H1 (cell line): ENCODE measurements around the gene ZC3H18. TPM values are rescaled to one million over a fixed set of nuclear protein-coding genes. Genes with fewer than 3 reads are reported as not detected.

Experiments used
- CTCF ChIA-PET: fragments of 300-600 bp; sonication (Branson Sonifier 250); formaldehyde crosslinking; loops from one replicate; lab custom pipeline; 2021; ENCODE audit not compliant: partially characterized antibody; lab: Charles Lee
- POLR2A ChIA-PET: fragments of 300-600 bp; sonication (Branson Sonifier 250); formaldehyde crosslinking; loops from one replicate; lab custom pipeline; 2021; ENCODE audit warnings: inconsistent platforms; ENCODE audit not compliant: partially characterized antibody; lab: Charles Lee
- DNase-seq, 2 experiments: peaks; one replicate each; pipeline versions ENCODE4 v3.0.0 to v3.0.0-alpha.2; 2010 to 2022; ENCODE audit warnings: low spot score in 2 of 2, low read depth in 1 of 2, mixed read lengths in 1 of 2
- FAIRE-seq: peaks from 2 replicates; lab custom pipeline; 2011; peaks lifted over from hg19 to GRCh38; lab: Jason Lieb, UNC
- H2AFZ ChIP-seq: 2 replicates; pipeline ENCODE4 v1.8.1; 2012; ENCODE audit warnings: low read length, inconsistent platforms
- H2AK5ac ChIP-seq: 2 replicates; pipeline ENCODE4 v1.6.1; 2013; ENCODE audit warnings: low read depth, low read length
- H2BK120ac ChIP-seq: replicated peaks from 2 replicates; pipeline ENCODE3; 2013; ENCODE audit warnings: low read depth, low read length, inconsistent platforms
- H2BK12ac ChIP-seq: 2 replicates; pipeline ENCODE4 v1.6.1; 2013; ENCODE audit warnings: low read depth, low read length
- H2BK15ac ChIP-seq: 2 replicates; pipeline ENCODE4 v1.6.1; 2013; ENCODE audit warnings: low read length
- H2BK20ac ChIP-seq: 2 replicates; pipeline ENCODE4 v1.6.1; 2013; ENCODE audit warnings: low read length
- H2BK5ac ChIP-seq: 2 replicates; pipeline ENCODE4 v1.6.1; 2013; ENCODE audit warnings: low read depth, low read length
- H3K14ac ChIP-seq: 2 replicates; pipeline ENCODE4 v1.6.1; 2013; ENCODE audit warnings: inconsistent platforms; ENCODE audit not compliant: insufficient read length
- H3K18ac ChIP-seq: 2 replicates; pipeline ENCODE4 v1.6.1; 2013; ENCODE audit warnings: low read length; ENCODE audit errors: extremely low read depth
- H3K23ac ChIP-seq: 2 replicates; pipeline ENCODE4 v1.6.1; 2013; ENCODE audit warnings: inconsistent platforms; ENCODE audit not compliant: insufficient read length
- H3K23me2 ChIP-seq: 2 replicates; pipeline ENCODE4 v1.6.1; 2013; ENCODE audit warnings: low read depth, low read length
- H3K27ac ChIP-seq: 2 replicates; pipeline ENCODE4 v1.6.1; 2011; ENCODE audit warnings: low read depth, low read length, inconsistent platforms
- H3K27me3 ChIP-seq, 4 experiments: replicated peaks in 1 of 4; 1 replicate in 1 of 4; 2 replicates in 3 of 4; pipeline versions ENCODE4 v1.6.1 to v1.8.1; 2011 to 2013; ENCODE audit warnings: low read length in 3 of 4, mild to moderate bottlenecking in 3 of 4, inconsistent platforms in 2 of 4, mixed read lengths in 2 of 4, moderate library complexity in 1 of 4; ENCODE audit not compliant: control insufficient read depth in 3 of 4, insufficient read depth in 3 of 4; ENCODE audit errors: extremely low read depth in 1 of 4
- H3K36me3 ChIP-seq, 4 experiments: 2 replicates each; pipeline versions ENCODE4 v1.6.1 to v1.8.1; 2011 to 2013; ENCODE audit warnings: mild to moderate bottlenecking in 4 of 4, low read length in 3 of 4, moderate library complexity in 2 of 4, control low read depth in 1 of 4, inconsistent platforms in 1 of 4; ENCODE audit not compliant: insufficient read depth in 4 of 4, control insufficient read depth in 2 of 4
- H3K4ac ChIP-seq: replicated peaks from 2 replicates; pipeline ENCODE3; 2013; ENCODE audit warnings: low read length, low read depth, mixed read lengths, inconsistent platforms; ENCODE audit not compliant: insufficient read length
- H3K4me1 ChIP-seq, 4 experiments: replicated peaks in 1 of 4; 1 replicate in 1 of 4; 2 replicates in 3 of 4; pipeline versions ENCODE4 v1.6.1 to v1.8.1; 2011 to 2013; ENCODE audit warnings: low read length in 3 of 4, inconsistent platforms in 2 of 4, mixed read lengths in 1 of 4; ENCODE audit not compliant: insufficient read depth in 4 of 4, control insufficient read depth in 3 of 4
- H3K4me2 ChIP-seq, 2 experiments: 2 replicates each; pipeline versions ENCODE4 v1.6.1 to v1.8.1; 2011 to 2013; ENCODE audit warnings: low read depth in 2 of 2, low read length in 2 of 2, control low read depth in 1 of 2, inconsistent platforms in 1 of 2, mild to moderate bottlenecking in 1 of 2; ENCODE audit not compliant: insufficient read depth in 1 of 2
- H3K4me3 ChIP-seq, 4 experiments: fragments of 200-600, 300-600 bp in 1 of 4; sonication (generic), shearing (Covaris generic), sonication (Bioruptor Twin) in 1 of 4; 2 replicates each; pipeline versions ENCODE4 v1.5.1 to v1.8.1; 2011 to 2016; ENCODE audit warnings: low read length in 4 of 4, low read depth in 3 of 4, control low read depth in 2 of 4, inconsistent platforms in 2 of 4, mild to moderate bottlenecking in 2 of 4, mixed read lengths in 1 of 4, moderate library complexity in 1 of 4; ENCODE audit not compliant: insufficient read depth in 2 of 4; ENCODE audit errors: extremely low read depth in 1 of 4
- H3K56ac ChIP-seq: replicated peaks from 2 replicates; pipeline ENCODE3; 2013; ENCODE audit warnings: low read depth, mild to moderate bottlenecking, mixed read lengths, low read length, inconsistent platforms; ENCODE audit not compliant: insufficient read length
- H3K79me1 ChIP-seq: 2 replicates; pipeline ENCODE4 v1.6.1; 2013; ENCODE audit warnings: low read depth, low read length, control low read depth
- H3K79me2 ChIP-seq, 2 experiments: 2 replicates each; pipeline versions ENCODE4 v1.6.1 to v1.8.1; 2012 to 2013; ENCODE audit warnings: low read length in 2 of 2, mild to moderate bottlenecking in 2 of 2, inconsistent platforms in 1 of 2; ENCODE audit not compliant: insufficient read depth in 2 of 2, control insufficient read depth in 1 of 2
- H3K9ac ChIP-seq, 4 experiments: replicated peaks in 1 of 4; 1 replicate in 1 of 4; 2 replicates in 3 of 4; pipeline versions ENCODE4 v1.6.1 to v1.8.1; 2011 to 2013; ENCODE audit warnings: low read depth in 3 of 4, low read length in 3 of 4, control low read depth in 2 of 4, mild to moderate bottlenecking in 2 of 4, moderate library complexity in 2 of 4, inconsistent platforms in 1 of 4; ENCODE audit errors: extremely low read depth in 1 of 4
- H3K9me3 ChIP-seq, 2 experiments: 2 replicates each; pipeline versions ENCODE4 v1.6.1 to v1.8.1; 2012 to 2013; ENCODE audit warnings: mild to moderate bottlenecking in 2 of 2, moderate library complexity in 2 of 2, control low read depth in 1 of 2, inconsistent platforms in 1 of 2, low read depth in 1 of 2, low read length in 1 of 2, mixed read lengths in 1 of 2; ENCODE audit not compliant: insufficient read depth in 2 of 2
- H4K20me1 ChIP-seq, 2 experiments: replicated peaks in 1 of 2; 2 replicates each; pipeline versions ENCODE3 to v1.8.1; 2011 to 2013; ENCODE audit warnings: inconsistent platforms in 2 of 2, low read length in 2 of 2, mild to moderate bottlenecking in 1 of 2; ENCODE audit not compliant: insufficient read depth in 2 of 2, control insufficient read depth in 1 of 2
- H4K5ac ChIP-seq: 2 replicates; pipeline ENCODE4 v1.6.1; 2013; ENCODE audit warnings: low read length, low read depth, mixed read lengths, inconsistent platforms; ENCODE audit not compliant: insufficient read length
- H4K8ac ChIP-seq: 2 replicates; pipeline ENCODE4 v1.8.0; 2013; ENCODE audit warnings: mild to moderate bottlenecking, moderate library complexity, low read length, inconsistent platforms; ENCODE audit not compliant: insufficient read depth; ENCODE audit errors: extremely low read depth
- H4K91ac ChIP-seq: replicated peaks from 2 replicates; pipeline ENCODE3; 2013; ENCODE audit warnings: low read length, mixed read lengths, inconsistent platforms; ENCODE audit not compliant: insufficient read length
- SRF ChIP-seq: IDR thresholded peaks from 2 replicates; pipeline ENCODE4 v1.6.1; 2011; ENCODE audit warnings: mild to moderate bottlenecking, low read depth, low read length, moderate library complexity
- WGBS, 2 experiments: shearing (Covaris generic) in 1 of 2; methylation state at CpG; one replicate each; pipeline versions ENCODE4 v1.1.6 to v1.1.7; 2013 to 2015; ENCODE audit warnings: low lambda C conversion rate in 2 of 2, mixed read lengths in 2 of 2, inconsistent platforms in 1 of 2, low coverage in 1 of 2, missing lambda C conversion rate in 1 of 2; ENCODE audit not compliant: insufficient replicate concordance in 2 of 2, insufficient coverage in 1 of 2, insufficient read length in 1 of 2; ENCODE audit errors: extremely low coverage in 1 of 2, missing lambda C conversion rate in 1 of 2; 5-methylcytosine and 5-hydroxymethylcytosine counted together
- polyA plus RNA-seq, 7 experiments: library from polyadenylated mRNA; depleted of rRNA in 3 of 7; stranded (reverse) in 5 of 7; unstranded in 2 of 7; fragments of >200 nt in 5 of 7; fragments of 200-250 nt in 2 of 7; gene quantifications; 1 replicate in 5 of 7; 2 replicates in 1 of 7; 4 replicates in 1 of 7; pipeline versions ENCODE4 v1.2.1 to v1.2.3, GENCODE V29; 2011 to 2013; ENCODE audit warnings: missing spikeins in 2 of 7, mixed read lengths in 2 of 7
- total RNA-seq: library from RNA; stranded (reverse); fragmentation: NEBNext Ultra II Directional; extraction: Animal tissue kit (Norgen Biotek cat#: 25700); gene quantifications from 2 replicates; pipeline ENCODE4 v1.2.1, GENCODE V29; 2021
- TF ChIP-seq, protein P1 (sequence below): IDR thresholded peaks from 2 replicates; pipeline ENCODE4 v1.6.1; 2012; ENCODE audit warnings: low read length, inconsistent platforms

Gene ZC3H18
- total and polyA plus RNA-seq, 2 of the 8 experiments (the other 6 are each of a cell fraction or from before 2014, with no cell fraction given), result 12.1 to 73.2 TPM

DNA sequence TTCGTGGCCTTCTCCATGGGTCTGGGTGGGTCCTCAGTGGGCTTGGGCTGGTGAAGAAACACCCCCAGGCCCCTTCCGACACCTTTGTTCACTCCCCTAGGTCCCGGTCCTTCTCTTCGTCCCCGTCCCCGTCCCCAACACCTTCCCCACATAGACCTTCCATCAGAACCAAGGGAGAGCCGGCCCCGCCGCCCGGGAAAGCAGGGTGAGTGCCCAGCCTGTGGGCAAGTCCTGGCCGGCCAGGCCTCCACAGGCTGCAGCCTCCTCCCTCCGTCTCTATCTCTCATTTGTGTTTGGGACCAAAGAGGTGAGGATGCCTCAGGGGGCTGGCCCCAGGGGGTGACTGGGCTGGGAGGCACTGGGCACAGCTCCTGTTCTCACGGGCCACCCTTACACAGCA, 53.7 kb downstream of the ZC3H18 start:
- POLR2A ChIA-PET, result interaction anchor here (1.7 kb wide), 1 partner anchor 9 kb away, joined by 6 read pairs; no protein-coding TSS in a partner anchor
- peaks cover 7% of the 10 kb centered on the region; the same call in 1 of the 2 replicates for H3K79me1 ChIP-seq
- H4K20me1 ChIP-seq, result peaks cover 7 to 13% of the 10 kb centered on the region in 2 experiments
- CTCF ChIA-PET, result interaction anchor here (0.8 to 11.2 kb wide), 2 partner anchors 9 to 12 kb away, joined by 5 to 89 read pairs; no protein-coding TSS in a partner anchor
- H2AK5ac ChIP-seq, result no peak overlapping the region
- no peak overlapping the region for H3K56ac ChIP-seq
- no peak overlapping the region for H2BK120ac ChIP-seq
- no peak overlapping the region for H2BK15ac ChIP-seq
- H3K4me1 ChIP-seq, result peaks cover 0 to 7% (median 3%) of the 10 kb centered on the region in 4 experiments; a peak in 5 of 7 replicates
- no peak overlapping the region for H3K4me3 ChIP-seq
- WGBS, 2 experiments, result 92% methylated on average over 12 of the region's 13 CpGs; no CpG with 5 or more reads in 1 of the 2 experiments
- no peak overlapping the region for H4K91ac ChIP-seq
- no peak overlapping the region for H2BK20ac ChIP-seq
- FAIRE-seq (no peak), DNase-seq (no peak)
- no peak overlapping the region for H2BK12ac ChIP-seq
- H3K79me2 ChIP-seq, result peaks cover 0 to 2% of the 10 kb centered on the region in 2 experiments; a peak in 1 of 4 replicates
- no peak overlapping the region for H3K27ac ChIP-seq
- H2BK5ac ChIP-seq, result no peak overlapping the region
- no peak overlapping the region for H3K23ac ChIP-seq
- no peaks in the 10 kb centered on the region for H3K9me3 ChIP-seq
- no peak overlapping the region for H3K4ac ChIP-seq
- no peak overlapping the region for H4K5ac ChIP-seq
- H3K27me3 ChIP-seq, result no peaks in the 10 kb centered on the region
- H3K14ac ChIP-seq, result no peak overlapping the region
- no peak overlapping the region for H3K9ac ChIP-seq
- H3K4me2 ChIP-seq, result no peak overlapping the region
- no peak overlapping the region for H3K18ac ChIP-seq
- no peak overlapping the region for H4K8ac ChIP-seq
- H2AFZ ChIP-seq, result no peak overlapping the region
- peaks cover 16 to 35% (median 25%) of the 10 kb centered on the region in 4 experiments for H3K36me3 ChIP-seq
- H3K23me2 ChIP-seq, result no peaks in the 10 kb centered on the region
- TF ChIP-seq SRF, result no peak
- TF ChIP-seq, protein P1, sequence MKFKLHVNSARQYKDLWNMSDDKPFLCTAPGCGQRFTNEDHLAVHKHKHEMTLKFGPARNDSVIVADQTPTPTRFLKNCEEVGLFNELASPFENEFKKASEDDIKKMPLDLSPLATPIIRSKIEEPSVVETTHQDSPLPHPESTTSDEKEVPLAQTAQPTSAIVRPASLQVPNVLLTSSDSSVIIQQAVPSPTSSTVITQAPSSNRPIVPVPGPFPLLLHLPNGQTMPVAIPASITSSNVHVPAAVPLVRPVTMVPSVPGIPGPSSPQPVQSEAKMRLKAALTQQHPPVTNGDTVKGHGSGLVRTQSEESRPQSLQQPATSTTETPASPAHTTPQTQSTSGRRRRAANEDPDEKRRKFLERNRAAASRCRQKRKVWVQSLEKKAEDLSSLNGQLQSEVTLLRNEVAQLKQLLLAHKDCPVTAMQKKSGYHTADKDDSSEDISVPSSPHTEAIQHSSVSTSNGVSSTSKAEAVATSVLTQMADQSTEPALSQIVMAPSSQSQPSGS, result no peak
